HL-60 (cell line): ENCODE results near the gene LRRC51.

Experiments used
- POLR2AphosphoS5 ChIP-seq: IDR thresholded peaks from 2 replicates; pipeline ENCODE4 v1.6.1; 2012; ENCODE audit warnings: low read depth
- TF ChIP-seq, protein P1 (sequence below): IDR thresholded peaks from one replicate; pipeline ENCODE4 v1.5.1; 2011; ENCODE audit warnings: low read length, control low read depth, inconsistent platforms; ENCODE audit not compliant: insufficient read depth
- TF ChIP-seq, protein P2 (sequence below): IDR thresholded peaks from 2 replicates; pipeline ENCODE4 v1.6.1; 2012; ENCODE audit warnings: low read depth; ENCODE audit not compliant: insufficient replicate concordance

DNA sequence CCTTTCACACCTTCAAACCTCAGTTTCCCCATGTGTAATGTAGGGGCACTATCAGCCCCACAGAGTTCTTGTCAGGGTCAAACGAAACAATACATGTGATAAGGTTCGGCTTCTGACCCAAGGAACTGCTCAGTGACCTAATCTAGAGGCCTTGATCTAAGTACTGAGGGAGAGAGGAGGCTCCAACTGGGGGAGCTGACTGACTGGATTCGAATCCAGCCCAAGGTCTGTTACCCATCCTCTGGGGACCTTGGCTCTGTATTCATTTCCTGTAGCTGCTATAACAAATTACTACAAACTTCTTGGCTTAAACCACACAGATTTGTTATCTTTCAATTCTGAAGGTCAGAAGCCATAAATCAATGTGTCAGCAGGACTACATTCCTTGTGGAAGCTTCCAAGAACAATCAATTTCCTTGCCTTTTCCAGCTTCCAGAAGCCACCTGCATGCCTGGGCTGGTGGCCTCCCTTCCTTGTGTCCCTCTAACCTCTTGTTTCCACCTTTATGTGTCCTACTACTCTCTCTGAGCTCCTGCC is 42.5 kb downstream of the LRRC51 start:
- TF ChIP-seq, protein P1, sequence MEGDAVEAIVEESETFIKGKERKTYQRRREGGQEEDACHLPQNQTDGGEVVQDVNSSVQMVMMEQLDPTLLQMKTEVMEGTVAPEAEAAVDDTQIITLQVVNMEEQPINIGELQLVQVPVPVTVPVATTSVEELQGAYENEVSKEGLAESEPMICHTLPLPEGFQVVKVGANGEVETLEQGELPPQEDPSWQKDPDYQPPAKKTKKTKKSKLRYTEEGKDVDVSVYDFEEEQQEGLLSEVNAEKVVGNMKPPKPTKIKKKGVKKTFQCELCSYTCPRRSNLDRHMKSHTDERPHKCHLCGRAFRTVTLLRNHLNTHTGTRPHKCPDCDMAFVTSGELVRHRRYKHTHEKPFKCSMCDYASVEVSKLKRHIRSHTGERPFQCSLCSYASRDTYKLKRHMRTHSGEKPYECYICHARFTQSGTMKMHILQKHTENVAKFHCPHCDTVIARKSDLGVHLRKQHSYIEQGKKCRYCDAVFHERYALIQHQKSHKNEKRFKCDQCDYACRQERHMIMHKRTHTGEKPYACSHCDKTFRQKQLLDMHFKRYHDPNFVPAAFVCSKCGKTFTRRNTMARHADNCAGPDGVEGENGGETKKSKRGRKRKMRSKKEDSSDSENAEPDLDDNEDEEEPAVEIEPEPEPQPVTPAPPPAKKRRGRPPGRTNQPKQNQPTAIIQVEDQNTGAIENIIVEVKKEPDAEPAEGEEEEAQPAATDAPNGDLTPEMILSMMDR = no peak
- no peak for TF ChIP-seq POLR2AphosphoS5
- TF ChIP-seq, protein P2, sequence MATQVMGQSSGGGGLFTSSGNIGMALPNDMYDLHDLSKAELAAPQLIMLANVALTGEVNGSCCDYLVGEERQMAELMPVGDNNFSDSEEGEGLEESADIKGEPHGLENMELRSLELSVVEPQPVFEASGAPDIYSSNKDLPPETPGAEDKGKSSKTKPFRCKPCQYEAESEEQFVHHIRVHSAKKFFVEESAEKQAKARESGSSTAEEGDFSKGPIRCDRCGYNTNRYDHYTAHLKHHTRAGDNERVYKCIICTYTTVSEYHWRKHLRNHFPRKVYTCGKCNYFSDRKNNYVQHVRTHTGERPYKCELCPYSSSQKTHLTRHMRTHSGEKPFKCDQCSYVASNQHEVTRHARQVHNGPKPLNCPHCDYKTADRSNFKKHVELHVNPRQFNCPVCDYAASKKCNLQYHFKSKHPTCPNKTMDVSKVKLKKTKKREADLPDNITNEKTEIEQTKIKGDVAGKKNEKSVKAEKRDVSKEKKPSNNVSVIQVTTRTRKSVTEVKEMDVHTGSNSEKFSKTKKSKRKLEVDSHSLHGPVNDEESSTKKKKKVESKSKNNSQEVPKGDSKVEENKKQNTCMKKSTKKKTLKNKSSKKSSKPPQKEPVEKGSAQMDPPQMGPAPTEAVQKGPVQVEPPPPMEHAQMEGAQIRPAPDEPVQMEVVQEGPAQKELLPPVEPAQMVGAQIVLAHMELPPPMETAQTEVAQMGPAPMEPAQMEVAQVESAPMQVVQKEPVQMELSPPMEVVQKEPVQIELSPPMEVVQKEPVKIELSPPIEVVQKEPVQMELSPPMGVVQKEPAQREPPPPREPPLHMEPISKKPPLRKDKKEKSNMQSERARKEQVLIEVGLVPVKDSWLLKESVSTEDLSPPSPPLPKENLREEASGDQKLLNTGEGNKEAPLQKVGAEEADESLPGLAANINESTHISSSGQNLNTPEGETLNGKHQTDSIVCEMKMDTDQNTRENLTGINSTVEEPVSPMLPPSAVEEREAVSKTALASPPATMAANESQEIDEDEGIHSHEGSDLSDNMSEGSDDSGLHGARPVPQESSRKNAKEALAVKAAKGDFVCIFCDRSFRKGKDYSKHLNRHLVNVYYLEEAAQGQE = no peak
